Activated CD8-positive, alpha-beta memory T cell treated with anti-CD3 and anti-CD28 coated beads, Interleukin-2, amount 50 U/mL, for 24 hours (primary cell): ENCODE results near the gene SMAD3.

Experiments used
- DNase-seq: peaks from one replicate; pipeline ENCODE4 v3.0.0-alpha.2; 2020; ENCODE audit errors: extremely low read depth

Gene SMAD3

DNA sequence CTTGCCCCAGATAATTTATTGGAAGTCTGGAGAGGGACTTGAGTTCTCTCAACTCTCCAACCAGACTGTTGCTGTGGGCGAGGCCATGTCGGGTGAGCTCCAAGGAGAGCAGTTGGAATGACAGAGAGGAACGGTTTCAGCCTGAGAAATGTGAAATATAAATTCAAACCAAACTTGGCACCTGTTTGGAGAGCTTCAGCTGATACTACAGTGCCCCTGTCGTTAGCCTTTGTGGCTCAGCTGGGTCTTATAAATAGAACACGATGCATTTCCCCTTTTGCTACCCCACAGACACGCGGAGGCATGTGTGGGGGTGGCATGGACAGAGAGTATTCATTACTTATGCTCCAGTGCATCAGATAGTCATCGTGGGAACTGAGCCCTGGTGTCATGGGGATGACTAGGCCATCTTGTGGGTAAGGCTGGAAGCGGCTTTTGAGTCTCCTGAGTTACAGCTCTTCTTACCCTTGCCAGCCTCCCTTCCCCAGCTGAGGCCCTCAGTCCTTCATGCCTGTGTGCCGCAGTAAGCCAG lies 15.6 kb downstream of the SMAD3 start:
- no peak for DNase-seq

DNA sequence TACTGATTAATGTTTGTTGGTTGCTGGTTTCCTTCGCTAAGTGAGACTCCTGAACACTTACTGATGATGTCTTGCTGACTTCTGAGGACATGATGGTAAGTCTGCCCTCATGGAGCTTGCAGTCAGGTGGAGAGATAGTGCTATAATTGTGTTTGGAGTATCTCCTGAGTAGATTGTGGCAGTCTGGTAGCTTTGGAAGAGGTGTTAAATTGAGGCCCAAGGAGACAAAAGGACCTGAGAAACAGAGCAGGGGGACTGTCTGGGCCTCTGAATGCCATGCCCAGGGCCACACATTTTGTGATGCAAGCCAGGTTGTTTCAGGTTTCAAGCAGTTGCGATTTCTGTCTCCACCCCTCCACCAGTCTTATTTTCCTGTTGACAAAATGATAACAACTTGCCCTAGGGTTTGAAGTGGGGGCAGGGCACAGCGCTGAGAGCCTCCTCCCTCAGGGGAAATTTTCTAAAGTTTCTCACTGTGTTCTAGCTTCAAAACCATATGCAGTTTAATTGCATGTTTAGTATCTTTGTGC lies 16.7 kb downstream of the SMAD3 start:
- DNase-seq = no peak

DNA sequence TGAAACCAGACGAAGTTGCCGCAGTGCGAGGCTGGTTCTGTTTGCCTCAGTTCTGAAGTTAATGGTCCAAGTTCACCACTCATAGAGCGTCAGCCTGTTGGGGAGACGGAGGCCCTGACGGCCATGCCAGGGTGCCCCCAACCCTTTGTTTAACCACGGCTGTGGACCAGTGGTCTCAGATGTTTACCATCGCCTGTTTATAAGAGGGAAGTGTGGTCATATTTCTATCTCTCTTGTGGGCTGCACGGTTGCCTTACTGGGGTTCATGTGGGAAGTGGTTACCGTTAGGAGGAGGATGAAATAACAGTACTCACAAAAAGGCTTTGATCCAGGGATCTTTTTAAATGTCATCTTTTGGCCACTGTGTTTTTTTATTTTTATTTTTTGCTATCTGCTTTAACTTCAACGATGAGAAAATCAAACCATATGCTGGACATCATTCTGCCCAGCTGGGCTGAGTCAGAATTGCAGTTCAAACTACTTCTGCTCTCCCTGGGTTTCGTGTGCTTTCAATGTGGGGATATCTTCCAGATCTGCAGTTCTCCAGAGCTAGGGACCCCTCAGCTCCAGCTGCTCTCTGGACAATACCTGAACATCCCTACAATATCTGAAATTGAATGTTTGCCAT lies 17.8 kb downstream of the SMAD3 start:
- DNase-seq = no peak

DNA sequence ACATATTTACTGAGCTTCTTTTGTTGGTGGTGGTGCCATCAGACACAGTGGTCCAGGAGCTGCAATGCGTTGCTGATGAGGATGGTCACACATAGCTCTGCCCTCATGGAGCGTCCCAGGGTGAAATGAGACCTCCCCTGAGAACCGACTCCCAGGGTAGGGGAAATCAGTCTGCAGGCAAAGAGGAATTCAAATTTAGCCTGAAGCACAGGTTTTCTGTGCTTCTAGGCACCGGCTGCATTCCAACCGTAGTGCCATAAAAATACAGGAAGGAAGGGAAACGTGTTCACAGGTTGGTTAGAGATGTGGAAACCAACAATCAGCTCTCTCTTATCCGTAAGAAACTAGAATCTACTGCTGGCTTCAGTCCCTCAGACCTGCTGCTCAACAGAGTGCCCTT lies 19.2 kb downstream of the SMAD3 start:
- DNase-seq = no peak

DNA sequence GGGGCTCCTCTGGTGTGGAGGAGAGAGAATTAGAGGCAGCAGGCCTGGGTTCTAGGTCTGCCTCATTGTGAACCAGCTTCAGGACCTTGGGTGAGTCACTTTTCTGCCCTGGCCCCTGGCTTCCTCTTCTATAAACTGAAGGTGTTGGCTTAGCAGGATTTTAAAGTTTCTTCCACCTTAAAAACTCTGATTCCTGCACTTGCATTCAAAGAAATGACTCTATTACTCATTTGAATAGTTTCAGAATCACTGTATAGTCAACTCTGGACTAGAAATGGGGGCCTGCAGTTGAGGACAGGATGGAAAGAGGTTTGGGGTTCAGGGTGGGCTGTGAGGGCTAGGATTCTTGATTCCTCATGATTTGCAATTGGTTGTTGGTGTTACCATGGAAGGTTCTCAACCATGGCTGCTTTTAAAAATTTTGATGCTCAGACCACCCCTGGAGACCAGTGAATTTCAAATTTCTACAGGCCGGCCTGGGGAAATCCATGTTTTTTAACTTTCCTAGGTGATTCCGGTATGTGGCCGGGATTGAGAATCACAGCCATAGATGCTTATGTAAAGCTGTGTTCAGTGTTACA lies 19.9 kb downstream of the SMAD3 start:
- no peak for DNase-seq

DNA sequence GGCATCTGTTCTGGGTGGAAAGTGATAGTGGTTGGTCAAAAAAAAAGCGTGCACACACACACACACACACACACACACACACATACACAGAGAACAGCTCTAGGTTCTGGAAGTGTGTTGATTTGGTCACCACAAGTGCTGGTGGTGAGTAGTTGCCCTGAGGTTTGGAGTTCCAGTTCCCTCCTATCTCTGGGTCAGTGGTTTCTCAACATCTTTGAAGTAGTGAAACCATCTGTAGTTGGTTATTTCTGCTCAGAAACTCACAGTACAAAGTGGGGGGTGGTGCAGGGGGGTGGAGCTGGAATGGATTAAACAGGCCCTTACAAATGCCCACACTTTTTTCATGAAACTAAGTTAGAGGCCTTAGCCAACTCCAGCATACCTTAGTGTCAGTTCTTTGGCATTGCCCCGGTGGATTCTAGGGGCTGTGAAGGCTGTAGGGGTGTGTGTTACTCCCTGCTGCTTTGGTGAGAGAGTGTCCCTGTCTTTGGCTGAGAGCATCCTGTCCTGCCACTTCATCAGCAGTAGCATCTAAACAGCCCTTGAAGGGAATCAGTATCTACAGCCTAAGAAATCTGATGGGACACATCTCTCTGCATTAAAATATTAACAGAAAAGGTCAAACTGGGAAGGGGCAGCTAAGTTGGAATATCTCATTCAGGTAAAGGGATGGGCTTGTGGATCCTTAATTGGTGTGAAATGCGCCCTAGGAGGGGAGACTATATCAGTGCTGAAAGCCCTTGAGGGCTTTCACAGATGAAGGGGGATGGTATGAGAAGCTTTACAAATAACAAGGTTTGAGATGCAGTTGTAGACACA lies 20.6 kb downstream of the SMAD3 start:
- DNase-seq = no peak

DNA sequence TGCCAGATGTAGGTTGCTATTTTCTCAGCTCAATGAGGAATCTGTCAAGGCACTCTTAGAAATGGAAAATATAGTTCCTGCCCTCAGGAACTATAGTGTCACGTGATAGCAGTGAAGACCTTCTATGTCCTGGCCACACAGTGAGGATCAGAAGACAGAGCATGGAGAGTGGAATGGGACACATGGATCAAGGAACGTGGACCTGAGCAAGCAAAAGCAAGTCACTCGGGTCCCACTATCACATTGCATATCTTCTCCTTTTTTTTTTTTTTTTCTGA lies 21.2 kb downstream of the SMAD3 start:
- no peak for DNase-seq

DNA sequence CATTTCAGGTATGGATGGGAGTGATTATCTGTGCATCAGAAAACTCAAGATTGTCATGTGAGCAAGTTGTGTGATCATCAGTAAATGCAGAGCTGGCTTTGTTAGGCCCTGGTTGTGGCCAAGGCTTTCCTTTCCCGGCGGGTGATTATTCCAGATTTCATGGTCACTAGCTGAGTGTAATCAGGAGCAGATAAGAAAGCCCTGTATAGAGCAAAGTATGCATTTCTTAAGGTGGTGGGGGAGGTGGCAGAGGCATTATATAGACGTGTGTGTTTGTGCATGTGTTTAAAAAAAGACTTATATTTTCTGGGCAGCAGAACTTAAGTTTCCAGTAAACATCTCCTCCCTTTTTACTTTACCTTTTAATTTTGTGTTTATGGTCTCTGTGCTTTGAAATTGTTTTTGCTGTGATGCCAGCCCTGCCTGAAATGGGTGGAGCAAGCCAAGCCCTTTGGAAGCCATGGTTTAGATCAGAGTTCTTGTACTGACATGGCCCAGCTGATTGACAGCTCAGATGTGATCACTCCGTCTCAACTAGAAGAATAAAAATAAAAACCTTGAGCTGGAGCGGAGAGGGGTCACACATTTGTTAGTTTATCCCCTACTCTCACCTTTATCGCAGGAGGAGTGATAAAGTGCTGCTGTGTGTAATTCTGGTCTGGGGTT lies 22.2 kb downstream of the SMAD3 start:
- DNase-seq = no peak

DNA sequence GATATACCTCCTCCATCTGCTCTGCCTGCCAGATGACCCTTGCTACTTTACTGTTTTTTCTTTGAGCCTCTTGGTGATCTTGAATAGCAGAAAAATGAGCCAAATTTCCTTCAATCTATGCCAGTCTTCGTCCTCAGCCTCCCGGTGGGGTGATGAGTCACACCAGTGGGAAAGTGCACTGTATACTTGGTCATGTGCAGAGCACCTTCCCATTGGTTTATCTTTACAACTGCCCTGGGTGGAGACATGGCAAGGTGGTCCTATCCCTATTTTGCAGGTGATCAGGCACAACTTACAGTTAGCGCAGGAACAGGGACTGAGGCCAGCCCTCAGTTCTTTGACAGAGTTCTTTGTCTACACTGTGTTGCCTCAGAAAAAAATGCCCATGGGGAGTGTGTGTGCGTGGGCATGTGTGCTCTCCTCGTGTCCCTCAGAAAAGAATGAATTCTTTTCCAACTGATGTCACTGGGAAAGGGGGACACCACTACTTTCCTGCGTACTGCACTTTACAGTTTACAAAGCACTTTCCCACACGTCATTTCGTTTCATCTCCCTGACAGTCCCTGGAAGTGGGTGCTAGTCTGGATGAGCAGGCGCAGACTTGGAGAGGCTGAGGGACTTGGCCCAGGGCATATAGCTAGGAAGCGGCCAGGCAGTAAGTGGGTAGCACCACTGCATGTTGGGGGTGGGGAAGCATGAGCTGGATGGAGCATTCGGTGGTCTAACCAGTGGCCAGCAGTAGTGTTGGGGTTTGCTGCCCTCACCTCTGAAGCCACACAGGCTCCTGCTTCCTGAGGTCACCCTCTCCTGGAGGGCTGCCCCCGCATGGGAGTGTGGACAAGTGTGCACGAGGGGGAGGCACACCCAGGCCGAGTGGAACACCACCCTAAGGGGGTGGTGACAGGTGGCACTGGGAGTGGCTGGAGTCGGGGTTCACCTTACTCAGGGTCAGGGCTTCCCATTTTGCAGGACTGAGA lies 24.1 kb downstream of the SMAD3 start:
- DNase-seq = no peak

DNA sequence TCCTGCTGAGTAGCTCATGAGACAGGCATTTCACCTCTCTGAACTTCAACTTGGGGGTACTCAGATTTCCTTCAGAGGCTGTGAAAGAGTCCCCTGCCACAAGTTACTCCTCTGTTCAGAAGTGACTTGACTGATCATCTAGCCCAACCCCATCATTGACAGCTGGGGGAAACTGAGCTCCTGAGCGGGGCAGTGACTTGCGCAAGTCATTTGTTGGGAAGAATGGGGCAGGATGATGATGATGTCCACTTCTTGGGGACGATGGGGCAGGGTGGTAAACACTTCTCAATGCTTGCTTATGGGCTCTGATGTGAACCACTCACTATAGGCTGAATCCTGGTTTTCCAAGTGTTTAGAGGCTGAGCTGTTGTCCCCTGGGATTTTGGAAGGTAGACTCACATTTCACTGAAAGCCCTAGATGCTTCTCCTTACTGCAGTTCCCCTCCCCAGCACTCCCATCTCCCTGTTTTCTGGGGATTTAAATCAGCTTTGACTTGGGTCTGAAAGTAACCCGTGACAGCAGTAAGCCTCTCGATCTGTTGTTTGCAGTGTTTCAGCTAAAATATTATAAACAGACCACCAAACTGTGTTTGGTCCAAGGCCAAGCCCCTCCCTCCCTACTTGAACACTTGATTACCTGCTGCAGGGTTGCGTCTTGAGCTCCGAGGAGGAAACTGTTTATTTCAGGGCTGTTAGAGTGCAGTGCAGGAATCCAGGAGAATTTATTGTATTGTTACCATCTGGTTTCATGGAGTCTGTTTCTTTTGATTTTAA lies 25.1 kb downstream of the SMAD3 start:
- no peak for DNase-seq

DNA sequence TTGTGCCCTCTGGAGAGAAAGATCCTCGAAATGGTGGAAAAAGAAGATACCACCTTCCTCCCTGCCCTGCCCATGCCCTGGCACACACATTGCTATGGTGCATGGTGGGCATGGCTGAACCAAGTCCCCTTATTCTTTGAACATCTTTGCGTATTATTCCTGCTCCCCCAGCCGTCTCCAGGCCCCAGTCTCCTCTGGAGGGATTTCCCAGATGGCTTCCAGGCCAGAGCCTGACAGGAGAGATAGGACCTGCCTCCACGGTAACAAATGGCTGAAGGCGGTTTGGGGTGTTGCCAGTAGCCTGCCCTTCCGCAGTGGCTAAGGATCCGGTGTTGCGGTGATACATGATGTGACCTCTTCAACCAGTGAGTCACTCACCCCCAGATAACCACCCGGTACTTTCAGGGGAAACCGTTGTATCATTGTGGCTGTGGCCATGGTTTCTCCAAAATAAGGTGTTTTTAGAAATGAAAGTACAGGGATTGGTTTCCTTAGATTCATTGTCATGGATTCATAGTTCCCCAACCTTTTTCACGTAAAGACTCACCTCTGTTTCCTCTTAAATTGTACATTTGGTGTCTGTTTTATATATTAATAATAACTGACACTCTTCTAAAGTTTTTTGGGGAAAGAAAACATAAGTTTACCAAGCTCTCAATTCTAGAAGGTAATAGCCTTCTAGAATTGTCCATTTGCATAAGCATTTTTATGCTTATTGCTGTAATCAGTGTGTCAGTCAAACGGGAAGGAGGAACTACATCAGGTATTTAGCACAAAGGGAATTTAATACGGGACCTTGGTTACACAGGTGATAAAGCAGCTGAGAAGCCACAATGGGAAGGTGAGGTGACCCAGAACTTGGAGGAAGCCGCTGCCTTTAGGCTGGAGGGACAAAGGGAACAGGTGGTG lies 25.9 kb downstream of the SMAD3 start:
- DNase-seq = no peak

DNA sequence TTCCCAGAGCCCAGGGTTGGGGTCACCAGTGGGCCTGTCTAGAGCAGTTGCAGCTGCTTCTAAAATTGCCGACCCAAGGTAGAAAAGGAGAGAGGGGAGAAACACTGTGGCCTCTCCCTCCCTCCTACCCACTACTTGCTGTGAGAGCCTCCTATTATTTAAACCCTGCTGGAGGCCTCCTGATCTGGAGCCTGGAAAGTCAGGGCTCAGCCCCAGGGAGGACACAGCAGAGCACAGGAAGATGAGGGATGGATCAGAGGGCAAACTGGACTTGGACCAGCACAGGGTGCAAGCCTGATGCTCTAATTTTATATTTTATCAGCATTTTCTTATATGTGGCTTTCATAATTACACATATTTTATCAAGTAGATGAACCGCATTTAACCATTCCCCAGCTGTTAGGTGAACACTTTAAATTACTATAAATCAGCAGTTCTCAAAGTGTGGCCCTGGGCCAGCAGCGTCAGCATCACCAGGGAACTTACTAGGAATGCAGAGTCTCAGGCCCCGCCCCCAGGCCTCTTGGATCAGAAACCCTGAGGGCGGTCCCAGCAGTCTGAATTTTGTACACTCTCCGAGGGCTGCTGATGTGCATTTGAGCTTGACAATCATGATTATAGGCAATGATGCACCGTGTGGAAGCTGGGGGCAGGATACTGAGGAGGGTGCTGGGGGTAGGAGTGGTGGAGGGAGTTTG lies 26.7 kb downstream of the SMAD3 start:
- DNase-seq = no peak

DNA sequence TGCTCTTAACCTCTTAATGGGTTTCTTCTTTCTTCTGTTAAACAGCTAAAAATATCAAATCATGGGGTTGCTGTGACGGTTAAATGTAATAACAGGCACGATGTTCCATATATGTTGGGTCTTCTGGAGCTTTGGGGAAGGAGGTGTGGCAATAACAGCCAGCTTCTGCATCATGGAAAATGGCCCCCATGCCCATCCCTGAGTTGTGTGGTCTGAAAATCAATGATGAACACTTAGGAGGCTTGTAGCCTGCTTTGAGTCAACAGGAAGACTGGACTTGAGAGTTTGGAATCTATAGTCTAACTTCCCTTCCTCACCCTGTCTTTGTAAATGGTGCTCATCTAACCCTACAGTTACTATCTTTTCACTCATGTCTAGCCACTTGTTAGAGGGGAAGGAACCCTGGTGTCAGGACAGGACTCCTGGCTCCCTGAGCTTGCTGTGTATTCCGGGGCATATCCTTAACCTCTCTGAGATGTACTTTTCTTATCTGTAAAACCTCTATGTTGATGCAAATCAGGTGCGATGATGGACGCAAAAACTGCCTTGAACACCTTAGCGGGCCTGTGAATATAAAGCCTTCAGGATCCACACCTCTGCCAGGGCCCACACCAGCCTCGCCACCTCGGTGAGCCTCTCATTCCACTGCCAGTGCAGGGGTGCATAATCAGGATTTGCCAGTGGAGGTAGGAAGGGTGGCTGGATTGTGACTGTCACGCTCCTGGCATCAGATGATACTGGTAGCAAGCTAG lies 27.5 kb downstream of the SMAD3 start:
- DNase-seq = no peak

DNA sequence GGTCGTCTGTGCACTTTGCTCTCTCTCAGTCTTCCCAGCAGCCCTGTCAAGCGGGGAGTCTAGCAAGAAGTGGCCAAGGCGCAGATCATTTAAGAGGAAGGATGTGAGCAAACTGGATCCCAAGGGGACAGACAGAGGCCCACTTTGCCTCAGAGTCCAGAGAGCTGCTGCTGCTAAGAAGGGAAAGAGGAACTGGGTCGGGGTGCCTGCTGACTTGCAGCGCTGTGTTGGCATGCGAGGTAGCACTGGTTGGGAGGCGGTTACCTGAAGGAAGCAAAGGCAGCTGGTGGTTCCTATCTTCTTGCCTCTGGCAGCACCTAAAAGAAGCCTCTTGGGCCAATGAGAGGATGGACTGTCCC lies 28.1 kb downstream of the SMAD3 start:
- DNase-seq = no peak

DNA sequence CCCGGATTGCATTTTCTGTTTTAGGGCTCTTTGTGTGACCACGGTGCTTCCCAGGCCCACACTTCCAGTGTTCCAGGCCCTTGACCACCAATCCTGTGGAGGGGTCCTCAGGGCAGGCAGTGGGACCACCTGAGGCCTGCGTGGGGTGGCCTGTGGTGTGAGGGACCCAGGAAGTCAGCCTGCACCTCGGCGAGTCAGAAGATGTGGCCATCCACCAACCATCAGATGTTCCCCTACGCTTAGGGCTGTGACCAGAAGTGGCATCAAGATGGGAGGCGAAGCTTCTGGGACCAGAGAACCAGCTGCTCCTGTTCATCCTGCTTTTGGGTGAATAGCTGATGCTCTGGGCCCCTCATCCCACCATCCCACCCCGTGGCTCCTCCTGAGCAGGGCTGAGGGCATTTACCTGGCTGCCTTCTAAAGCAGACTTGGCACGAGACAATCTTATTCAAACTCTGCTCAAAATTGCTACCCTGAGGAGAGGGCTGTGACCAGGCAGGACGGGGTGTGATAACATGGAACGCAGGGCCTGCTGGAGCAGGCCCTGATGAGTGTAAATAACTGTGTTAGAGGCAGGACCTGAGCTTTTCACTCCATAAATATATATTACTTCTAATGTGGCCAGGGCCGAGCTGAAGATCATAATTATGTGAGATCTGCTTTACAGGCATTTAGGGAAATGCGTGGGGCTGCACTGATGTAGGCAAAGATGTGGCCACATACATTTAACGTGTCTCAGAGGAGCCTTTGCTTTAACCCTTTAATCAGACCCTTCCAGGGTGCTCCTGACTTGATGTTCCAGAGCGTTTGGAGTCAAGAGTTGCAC lies 28.8 kb downstream of the SMAD3 start:
- no peak for DNase-seq

DNA sequence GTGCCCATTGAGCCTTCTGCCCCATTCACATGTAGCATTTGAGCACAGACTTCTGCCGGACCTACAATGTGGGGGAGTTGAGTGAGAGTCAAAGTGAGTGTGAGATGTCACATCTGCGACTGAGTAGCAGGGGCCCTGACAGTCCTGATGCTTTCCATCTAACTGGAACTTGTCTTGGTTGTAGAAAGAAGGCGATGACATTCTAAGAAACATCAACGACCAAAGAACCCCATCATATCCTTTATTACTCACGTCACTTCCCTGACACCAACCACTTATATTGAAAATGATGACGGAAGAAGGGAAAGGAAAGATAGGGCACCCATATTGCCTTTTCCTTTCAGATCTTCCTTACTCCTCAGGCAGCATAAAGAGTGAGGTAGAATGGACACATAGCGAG lies 30.5 kb downstream of the SMAD3 start:
- no peak for DNase-seq
